HL-60 (cell line): Measurements from ENCODE around the gene CDC25B.

Experiments used
- DNase-seq, 2 experiments: peaks; one replicate each; pipeline ENCODE4 v3.0.0-alpha.2; 2010 to 2020; ENCODE audit warnings: low read depth in 1 of 2, low spot score in 1 of 2
- H3K27ac ChIP-seq: fragments of 250-450 bp; sonication (Bioruptor Pico); replicated peaks from 2 replicates; pipeline ENCODE4 v1.5.1; 2020; ENCODE audit warnings: mild to moderate bottlenecking, moderate library complexity
- H3K27me3 ChIP-seq: fragments of 250-450 bp; sonication (Bioruptor Pico); 2 replicates; pipeline ENCODE4 v1.5.1; 2021; ENCODE audit warnings: mild to moderate bottlenecking, moderate library complexity; ENCODE audit not compliant: insufficient read depth, poor library complexity, severe bottlenecking
- H3K4me3 ChIP-seq: replicated peaks from 2 replicates; pipeline ENCODE4 v1.5.1; 2011; ENCODE audit warnings: mild to moderate bottlenecking, control low read depth, low read length; ENCODE audit not compliant: insufficient read depth
- CTCF ChIP-seq: IDR thresholded peaks from one replicate; pipeline ENCODE4 v1.5.1; 2011; ENCODE audit warnings: low read length, control low read depth, inconsistent platforms; ENCODE audit not compliant: insufficient read depth
- GABPA ChIP-seq: IDR thresholded peaks from 2 replicates; pipeline ENCODE4 v1.6.1; 2012; ENCODE audit warnings: low read depth
- POLR2AphosphoS5 ChIP-seq: IDR thresholded peaks from 2 replicates; pipeline ENCODE4 v1.6.1; 2012; ENCODE audit warnings: low read depth
- SPI1 ChIP-seq: IDR thresholded peaks from 2 replicates; pipeline ENCODE4 v1.6.1; 2012; ENCODE audit warnings: low read depth, mild to moderate bottlenecking, borderline replicate concordance
- TF ChIP-seq, protein P1 (sequence below): IDR thresholded peaks from 2 replicates; pipeline ENCODE4 v1.6.1; 2012; ENCODE audit warnings: low read depth; ENCODE audit not compliant: insufficient replicate concordance

The CDC25B gene

GRCh38 chr20:3804254-3804751 lies 8.2 kb downstream of the CDC25B start:
- TF ChIP-seq, protein P1, sequence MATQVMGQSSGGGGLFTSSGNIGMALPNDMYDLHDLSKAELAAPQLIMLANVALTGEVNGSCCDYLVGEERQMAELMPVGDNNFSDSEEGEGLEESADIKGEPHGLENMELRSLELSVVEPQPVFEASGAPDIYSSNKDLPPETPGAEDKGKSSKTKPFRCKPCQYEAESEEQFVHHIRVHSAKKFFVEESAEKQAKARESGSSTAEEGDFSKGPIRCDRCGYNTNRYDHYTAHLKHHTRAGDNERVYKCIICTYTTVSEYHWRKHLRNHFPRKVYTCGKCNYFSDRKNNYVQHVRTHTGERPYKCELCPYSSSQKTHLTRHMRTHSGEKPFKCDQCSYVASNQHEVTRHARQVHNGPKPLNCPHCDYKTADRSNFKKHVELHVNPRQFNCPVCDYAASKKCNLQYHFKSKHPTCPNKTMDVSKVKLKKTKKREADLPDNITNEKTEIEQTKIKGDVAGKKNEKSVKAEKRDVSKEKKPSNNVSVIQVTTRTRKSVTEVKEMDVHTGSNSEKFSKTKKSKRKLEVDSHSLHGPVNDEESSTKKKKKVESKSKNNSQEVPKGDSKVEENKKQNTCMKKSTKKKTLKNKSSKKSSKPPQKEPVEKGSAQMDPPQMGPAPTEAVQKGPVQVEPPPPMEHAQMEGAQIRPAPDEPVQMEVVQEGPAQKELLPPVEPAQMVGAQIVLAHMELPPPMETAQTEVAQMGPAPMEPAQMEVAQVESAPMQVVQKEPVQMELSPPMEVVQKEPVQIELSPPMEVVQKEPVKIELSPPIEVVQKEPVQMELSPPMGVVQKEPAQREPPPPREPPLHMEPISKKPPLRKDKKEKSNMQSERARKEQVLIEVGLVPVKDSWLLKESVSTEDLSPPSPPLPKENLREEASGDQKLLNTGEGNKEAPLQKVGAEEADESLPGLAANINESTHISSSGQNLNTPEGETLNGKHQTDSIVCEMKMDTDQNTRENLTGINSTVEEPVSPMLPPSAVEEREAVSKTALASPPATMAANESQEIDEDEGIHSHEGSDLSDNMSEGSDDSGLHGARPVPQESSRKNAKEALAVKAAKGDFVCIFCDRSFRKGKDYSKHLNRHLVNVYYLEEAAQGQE: no peak
- TF ChIP-seq SPI1 (no peak), POLR2AphosphoS5 (no peak), CTCF (no peak), GABPA (no peak)
- H3K4me3 ChIP-seq: no peak overlapping the region
- H3K27ac ChIP-seq: no peak overlapping the region
- no peaks in the 10 kb centered on the region for H3K27me3 ChIP-seq
- DNase-seq: no peak

DNA sequence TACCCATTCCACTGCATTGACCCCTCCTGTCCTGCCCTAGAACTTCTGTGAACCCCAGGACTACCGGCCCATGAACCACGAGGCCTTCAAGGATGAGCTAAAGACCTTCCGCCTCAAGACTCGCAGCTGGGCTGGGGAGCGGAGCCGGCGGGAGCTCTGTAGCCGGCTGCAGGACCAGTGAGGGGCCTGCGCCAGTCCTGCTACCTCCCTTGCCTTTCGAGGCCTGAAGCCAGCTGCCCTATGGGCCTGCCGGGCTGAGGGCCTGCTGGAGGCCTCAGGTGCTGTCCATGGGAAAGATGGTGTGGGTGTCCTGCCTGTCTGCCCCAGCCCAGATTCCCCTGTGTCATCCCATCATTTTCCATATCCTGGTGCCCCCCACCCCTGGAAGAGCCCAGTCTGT lies 8.7 kb downstream of the CDC25B start:
- Histone ChIP-seq H3K4me3 (no peak overlapping the region), H3K27ac (no peak overlapping the region), H3K27me3 (no peaks in the 10 kb centered on the region)
- DNase-seq: no peak
- TF ChIP-seq GABPA: no peak
- no peak for TF ChIP-seq SPI1
- TF ChIP-seq CTCF: no peak
- no peak for TF ChIP-seq POLR2AphosphoS5
- TF ChIP-seq, protein P1: no peak

- Histone ChIP-seq H3K27me3 (no peaks in the 10 kb centered on the region), H3K27ac (no peak overlapping the region), H3K4me3 (no peak overlapping the region)
- TF ChIP-seq, protein P1: no peak
- TF ChIP-seq POLR2AphosphoS5 (no peak), GABPA (no peak), SPI1 (no peak), CTCF (no peak)
- DNase-seq: no peak
Measured at GRCh38 chr20:3808544-3808943, 12.4 kb downstream of the CDC25B start.
